GM18511 (cell line): ENCODE data around the gene PRIM2.
A peak's percentile ranks its signal among the peaks of the same experiment; 100 is the strongest.
"Not testable (repeated sequence)": the region's sequence is repeated elsewhere in the genome, so short reads cannot be mapped to it uniquely, and the experiment has no call there.

ENCODE experiments used
- ATAC-seq: cut with Tn5 transposase; IDR thresholded peaks from one replicate; pipeline ENCODE4 v1.9.1; 2021; ENCODE audit warnings: mild to moderate bottlenecking, moderate library complexity; ENCODE audit not compliant: unreplicated experiment

Gene PRIM2

GRCh38 chr6:57579489-57579888 lies 262.1 kb downstream of the PRIM2 start:
- not testable (repeated sequence) for ATAC-seq

GRCh38 chr6:57581586-57581985 lies 264.2 kb downstream of the PRIM2 start:
- not testable (repeated sequence) for ATAC-seq

- not testable (repeated sequence) for ATAC-seq
These were observed 283.7 kb downstream of the PRIM2 start for GRCh38 chr6:57601105-57601504.

GRCh38 chr6:57605303-57605702 lies 287.9 kb downstream of the PRIM2 start:
- not testable (repeated sequence) for ATAC-seq

GRCh38 chr6:57606331-57606730 lies 288.9 kb downstream of the PRIM2 start:
- not testable (repeated sequence) for ATAC-seq

GRCh38 chr6:57610612-57611011 lies 293.2 kb downstream of the PRIM2 start:
- peak; percentile 62 for ATAC-seq

- ATAC-seq = not testable (repeated sequence)
These were observed 301.5 kb downstream of the PRIM2 start for GRCh38 chr6:57618959-57619358.

- ATAC-seq = not testable (repeated sequence)
These were observed 314.3 kb downstream of the PRIM2 start for GRCh38 chr6:57631773-57632172.

GRCh38 chr6:57658526-57658925 lies 341.1 kb downstream of the PRIM2 start:
- not testable (repeated sequence) for ATAC-seq

- ATAC-seq = not testable (repeated sequence)
These were observed 342.4 kb downstream of the PRIM2 start for GRCh38 chr6:57659794-57660193.

- ATAC-seq = peak; percentile 77
These were observed 343.5 kb downstream of the PRIM2 start for GRCh38 chr6:57660940-57661339.

GRCh38 chr6:57668108-57668507 lies 350.7 kb downstream of the PRIM2 start:
- not testable (repeated sequence) for ATAC-seq

GRCh38 chr6:57671237-57671636 lies 353.8 kb downstream of the PRIM2 start:
- not testable (repeated sequence) for ATAC-seq

- peak; percentile 53 for ATAC-seq
These were observed 354.7 kb downstream of the PRIM2 start for GRCh38 chr6:57671937-57672627.

GRCh38 chr6:57673281-57673680 lies 355.9 kb downstream of the PRIM2 start:
- not testable (repeated sequence) for ATAC-seq

- ATAC-seq = not testable (repeated sequence)
These were observed 358.0 kb downstream of the PRIM2 start for GRCh38 chr6:57675386-57675785.

- not testable (repeated sequence) for ATAC-seq
These were observed 379.0 kb downstream of the PRIM2 start for GRCh38 chr6:57696382-57696781.
